SK-N-MC (cell line): ENCODE data around the gene CMA1.

Source experiments
- EZH2 ChIP-seq: fragments of 200-600 bp; sonication (generic); IDR thresholded peaks from one replicate; pipeline ENCODE4 v1.6.1; 2017; ENCODE audit warnings: antibody characterized with exemption
- POLR2AphosphoS5 ChIP-seq: IDR thresholded peaks from 2 replicates; pipeline ENCODE4 v1.6.1; 2012; ENCODE audit warnings: mild to moderate bottlenecking, low read depth, low read length, borderline replicate concordance

GRCh38 chr14:24556756-24557155 lies 48.7 kb upstream of the CMA1 start:
- TF ChIP-seq EZH2 (no peak), POLR2AphosphoS5 (no peak)
